Activated naive CD4-positive, alpha-beta T cell treated with anti-CD3 and anti-CD28 coated beads, Interleukin-2, amount 50 U/mL, for 72 hours (primary cell): Measurements from ENCODE around the gene PRPF6. TPM values are rescaled to one million over a fixed set of nuclear protein-coding genes. Genes with fewer than 3 reads are reported as not detected.
"Not testable (repeated sequence)": the region's sequence is repeated elsewhere in the genome, so short reads cannot be mapped to it uniquely, and the experiment has no call there.

Experiments
- ATAC-seq, 2 donors: fragments of 150-1000 bp; cut with Tn5 transposase; 2 replicates each; pipeline ENCODE4 v1.10.0; 2021; ENCODE audit warnings: mild to moderate bottlenecking in 2 of 2, moderate library complexity in 2 of 2
- DNase-seq, 2 donors: peaks; one replicate each; pipeline ENCODE4 v3.0.0; 2021 to 2022; ENCODE audit warnings: low spot score in 2 of 2
- H3K27ac Mint-ChIP-seq, 2 donors: one replicate each; pipeline ENCODE4 v1.8.0; 2022; ENCODE audit warnings: mild to moderate bottlenecking in 2 of 2, mixed read lengths in 2 of 2
- H3K36me3 Mint-ChIP-seq, 2 donors: one replicate each; pipeline ENCODE4 v1.8.0; 2022; ENCODE audit warnings: mixed read lengths in 2 of 2
- H3K9me3 Mint-ChIP-seq, 2 donors: one replicate each; pipeline ENCODE4 v1.8.0; 2022; ENCODE audit warnings: mixed read lengths in 2 of 2
- total RNA-seq, 2 donors: library from RNA; stranded (reverse); gene quantifications; one replicate each; pipeline ENCODE4 v1.2.3, GENCODE V29; 2022

PRPF6 gene
- total RNA-seq, 2 donors from 2014 or later = 82.1 to 82.7 TPM

GRCh38 chr20:64012385-64013154, 31.6 kb downstream of the PRPF6 start:
- Mint-ChIP-seq H3K27ac (peak overlapping the region; percentile 90 to 95), H3K36me3 (peaks cover 51 to 63% of the 10 kb centered on the region in 2 donors)
- H3K9me3 Mint-ChIP-seq, ATAC-seq, DNase-seq: not testable (repeated sequence)

- ATAC-seq (no peak), DNase-seq (no peak)
- Mint-ChIP-seq H3K27ac (peak overlapping the region; percentile 24 to 79), H3K36me3 (peaks cover 37 to 55% of the 10 kb centered on the region in 2 donors), H3K9me3 (no peaks in the 10 kb centered on the region)
These were observed 34.7 kb downstream of the PRPF6 start for GRCh38 chr20:64015635-64016034.

- DNase-seq (no peak), ATAC-seq (no peak)
- Mint-ChIP-seq H3K9me3 (no peaks in the 10 kb centered on the region), H3K27ac (no peak overlapping the region), H3K36me3 (peaks cover 23 to 47% of the 10 kb centered on the region in 2 donors)
These were observed 40.4 kb downstream of the PRPF6 start for GRCh38 chr20:64021124-64021975.

- Mint-ChIP-seq H3K27ac (no peak overlapping the region), H3K36me3 (peaks cover 18 to 38% of the 10 kb centered on the region in 2 donors), H3K9me3 (no peaks in the 10 kb centered on the region)
- DNase-seq = no peak
- no peak for ATAC-seq
These were observed 41.9 kb downstream of the PRPF6 start for GRCh38 chr20:64022671-64023360.

GRCh38 chr20:64023361-64024140, 42.6 kb downstream of the PRPF6 start:
- no peak for DNase-seq
- ATAC-seq = no peak
- H3K36me3 Mint-ChIP-seq = peaks cover 15 to 31% of the 10 kb centered on the region in 2 donors
- no peaks in the 10 kb centered on the region for H3K9me3 Mint-ChIP-seq
- peak overlapping the region in 1 of 2 donors; percentile 60 for H3K27ac Mint-ChIP-seq

- Mint-ChIP-seq H3K9me3 (no peaks in the 10 kb centered on the region), H3K36me3 (peaks cover 13 to 25% of the 10 kb centered on the region in 2 donors), H3K27ac (peak overlapping the region; percentile 25 to 29)
- ATAC-seq (no peak), DNase-seq (no peak)
These were observed 43.4 kb downstream of the PRPF6 start for GRCh38 chr20:64024141-64024990.

GRCh38 chr20:64025101-64025825, 44.3 kb downstream of the PRPF6 start:
- H3K36me3 Mint-ChIP-seq = peaks cover 16 to 18% of the 10 kb centered on the region in 2 donors
- H3K27ac Mint-ChIP-seq = peak overlapping the region; percentile 44 to 71
- no peaks in the 10 kb centered on the region for H3K9me3 Mint-ChIP-seq
- peak; percentile 18 to 66 for ATAC-seq
- DNase-seq = no peak

GRCh38 chr20:64025826-64026412, 45.0 kb downstream of the PRPF6 start:
- peak overlapping the region in 1 of 2 donors; percentile 71 for H3K27ac Mint-ChIP-seq
- H3K9me3 Mint-ChIP-seq = no peaks in the 10 kb centered on the region
- DNase-seq (no peak), ATAC-seq (peak in 1 of 2 donors; percentile 19)
- H3K36me3 Mint-ChIP-seq = peaks cover 16 to 18% of the 10 kb centered on the region in 2 donors

GRCh38 chr20:64027981-64028685, 47.2 kb downstream of the PRPF6 start:
- Mint-ChIP-seq H3K36me3 (peaks cover 16 to 18% of the 10 kb centered on the region in 2 donors), H3K27ac (peak overlapping the region; percentile 33 to 77)

GRCh38 chr20:64029293-64030117, 48.6 kb downstream of the PRPF6 start:
- Mint-ChIP-seq H3K36me3 (peaks cover 7 to 8% of the 10 kb centered on the region in 2 donors), H3K9me3 (no peaks in the 10 kb centered on the region), H3K27ac (peak overlapping the region; percentile 44 to 63)
- DNase-seq (no peak), ATAC-seq (no peak)

More at GRCh38 chr20:64027981-64028685, 47.2 kb downstream of the PRPF6 start:
- no peaks in the 10 kb centered on the region for H3K9me3 Mint-ChIP-seq
- ATAC-seq (no peak), DNase-seq (no peak)

- H3K36me3 Mint-ChIP-seq = peaks cover 3 to 5% of the 10 kb centered on the region in 2 donors
- no peak for DNase-seq
These were observed 49.6 kb downstream of the PRPF6 start for GRCh38 chr20:64030371-64031134.

GRCh38 chr20:64031822-64032314, 50.9 kb downstream of the PRPF6 start:
- Mint-ChIP-seq H3K9me3 (no peaks in the 10 kb centered on the region), H3K36me3 (peaks cover 0 to 5% of the 10 kb centered on the region in 2 donors), H3K27ac (peak overlapping the region in 1 of 2 donors; percentile 82)
- no peak for DNase-seq
- ATAC-seq = no peak

More at GRCh38 chr20:64030371-64031134, 49.6 kb downstream of the PRPF6 start:
- H3K27ac Mint-ChIP-seq = no peak overlapping the region
- no peak for ATAC-seq
- H3K9me3 Mint-ChIP-seq = no peaks in the 10 kb centered on the region
